Neuronal stem cell (in vitro differentiated cells): ENCODE measurements around the gene GRK6.
A peak's percentile ranks its signal among the peaks of the same experiment; 100 is the strongest.

Source experiments
- DNase-seq: peaks from one replicate; pipeline ENCODE4 v3.0.0-alpha.2; 2013; ENCODE audit warnings: low spot score
- H2AFZ ChIP-seq: one replicate; pipeline ENCODE4 v1.6.1; 2013; ENCODE audit warnings: mild to moderate bottlenecking, low read length, inconsistent platforms
- H2AK5ac ChIP-seq: 2 replicates; pipeline ENCODE4 v1.6.1; 2013; ENCODE audit warnings: low read depth, mild to moderate bottlenecking, inconsistent platforms, low read length, moderate library complexity, mixed read lengths
- H2BK120ac ChIP-seq: 2 replicates; pipeline ENCODE4 v1.6.1; 2013; ENCODE audit warnings: low read depth, mild to moderate bottlenecking, inconsistent platforms, low read length, moderate library complexity, mixed read lengths
- H2BK12ac ChIP-seq: one replicate; pipeline ENCODE4 v1.6.1; 2013; ENCODE audit warnings: low read length, inconsistent platforms
- H2BK15ac ChIP-seq: 2 replicates; pipeline ENCODE4 v1.6.1; 2013; ENCODE audit warnings: mild to moderate bottlenecking, low read length, inconsistent platforms, mixed read lengths
- H2BK5ac ChIP-seq: one replicate; pipeline ENCODE4 v1.6.1; 2013; ENCODE audit warnings: inconsistent platforms, mild to moderate bottlenecking, low read length, moderate library complexity
- H3K14ac ChIP-seq: one replicate; pipeline ENCODE4 v1.6.1; 2013; ENCODE audit warnings: low read length, inconsistent platforms
- H3K18ac ChIP-seq: 2 replicates; pipeline ENCODE4 v1.6.1; 2013; ENCODE audit warnings: low read length, inconsistent platforms
- H3K23ac ChIP-seq: 2 replicates; pipeline ENCODE4 v1.6.1; 2013; ENCODE audit warnings: low read depth, mild to moderate bottlenecking, mixed read lengths, low read length, inconsistent platforms; ENCODE audit not compliant: poor library complexity
- H3K27ac ChIP-seq: replicated peaks from 3 replicates; pipeline ENCODE4 v1.5.1; 2013; ENCODE audit warnings: low read length, inconsistent platforms
- H3K27me3 ChIP-seq, 3 experiments: 2 replicates each; pipeline ENCODE4 v1.6.1; 2013; ENCODE audit warnings: low read length in 3 of 3, mild to moderate bottlenecking in 2 of 3, inconsistent platforms in 1 of 3, low read depth in 1 of 3, mixed read lengths in 1 of 3, moderate library complexity in 1 of 3; ENCODE audit not compliant: control insufficient read depth in 3 of 3, insufficient read depth in 3 of 3
- H3K36me3 ChIP-seq, 2 donors: replicated peaks in 1 of 2; 2 replicates each; pipeline ENCODE4 v1.6.1; 2013; ENCODE audit warnings: low read length in 2 of 2; ENCODE audit not compliant: control insufficient read depth in 2 of 2, insufficient read depth in 2 of 2
- H3K4ac ChIP-seq: 2 replicates; pipeline ENCODE4 v1.6.1; 2013; ENCODE audit warnings: inconsistent platforms, mild to moderate bottlenecking, low read length, moderate library complexity
- H3K4me1 ChIP-seq, 2 donors: 1 replicate in 1 of 2; 2 replicates in 1 of 2; pipeline ENCODE4 v1.6.1; 2013; ENCODE audit warnings: low read length in 2 of 2, low read depth in 1 of 2; ENCODE audit not compliant: control insufficient read depth in 2 of 2, insufficient read depth in 1 of 2
- H3K4me2 ChIP-seq: one replicate; pipeline ENCODE4 v1.6.1; 2013; ENCODE audit warnings: mild to moderate bottlenecking, low read length, inconsistent platforms; ENCODE audit not compliant: insufficient read depth, poor library complexity, severe bottlenecking
- H3K4me3 ChIP-seq, 2 donors: 2 replicates each; pipeline ENCODE4 v1.5.1; 2013; ENCODE audit warnings: low read length in 2 of 2, mild to moderate bottlenecking in 2 of 2, inconsistent platforms in 1 of 2, moderate library complexity in 1 of 2
- H3K79me1 ChIP-seq: one replicate; pipeline ENCODE4 v1.6.1; 2013; ENCODE audit warnings: low read depth, mild to moderate bottlenecking, inconsistent platforms, low read length, moderate library complexity
- H3K9ac ChIP-seq: one replicate; pipeline ENCODE4 v1.6.1; 2013; ENCODE audit warnings: mild to moderate bottlenecking, low read depth, low read length, inconsistent platforms; ENCODE audit not compliant: poor library complexity
- H3K9me3 ChIP-seq, 2 donors: replicated peaks in 1 of 2; 2 replicates each; pipeline versions ENCODE3 to v1.6.1; 2013; ENCODE audit warnings: low read length in 2 of 2, mild to moderate bottlenecking in 2 of 2, inconsistent platforms in 1 of 2, low read depth in 1 of 2, mixed read lengths in 1 of 2, moderate library complexity in 1 of 2; ENCODE audit not compliant: control insufficient read depth in 2 of 2, insufficient read depth in 1 of 2
- H4K8ac ChIP-seq: one replicate; pipeline ENCODE4 v1.6.1; 2013; ENCODE audit warnings: low read depth, mild to moderate bottlenecking, inconsistent platforms, low read length, moderate library complexity
- H4K91ac ChIP-seq: one replicate; pipeline ENCODE4 v1.6.1; 2013; ENCODE audit warnings: low read length, low read depth, mild to moderate bottlenecking, inconsistent platforms; ENCODE audit not compliant: poor library complexity
- WGBS, 2 donors: extraction: QIAGEN DNeasy Blood & Tissue Kit; methylation state at CpG; one replicate each; pipeline ENCODE4 v1.1.7; 2013; ENCODE audit warnings: missing lambda C conversion rate in 2 of 2, mixed read lengths in 1 of 2; ENCODE audit not compliant: insufficient read length in 2 of 2, insufficient replicate concordance in 1 of 2; ENCODE audit errors: extremely low coverage in 2 of 2; 5-methylcytosine and 5-hydroxymethylcytosine counted together

GRK6 gene

GRCh38 chr5:177474846-177475562 lies 48.5 kb downstream of the GRK6 start:
- Histone ChIP-seq H4K91ac (no peak overlapping the region), H2AFZ (no peak overlapping the region), H3K9me3 (peaks cover 0 to 1% of the 10 kb centered on the region in 2 donors), H3K4me3 (no peak overlapping the region), H3K4me2 (no peak overlapping the region), H3K27ac (no peak overlapping the region), H3K18ac (peak overlapping the region; percentile 42), H4K8ac (no peak overlapping the region), H3K27me3 (no peaks in the 10 kb centered on the region), H2BK120ac (no peak overlapping the region), H3K4ac (no peak overlapping the region), H2BK5ac (no peak overlapping the region), H3K79me1 (peaks cover 18% of the 10 kb centered on the region), H2BK12ac (no peak overlapping the region), H2AK5ac (peak overlapping the region; percentile 27), H3K14ac (no peak overlapping the region), H2BK15ac (no peak overlapping the region), H3K23ac (no peak overlapping the region), H3K4me1 (peaks cover 30 to 37% of the 10 kb centered on the region in 2 donors), H3K9ac (no peak overlapping the region), H3K36me3 (peaks cover 26 to 39% of the 10 kb centered on the region in 2 donors)
- WGBS, 2 donors: no CpG with 5 or more reads among the region's 4 CpGs
- no peak for DNase-seq

GRCh38 chr5:177475563-177476427 lies 49.3 kb downstream of the GRK6 start:
- H4K91ac ChIP-seq: no peak overlapping the region
- H3K23ac ChIP-seq: no peak overlapping the region
- no peak overlapping the region for H3K4me2 ChIP-seq
- no peak overlapping the region for H2BK12ac ChIP-seq
- H2BK120ac ChIP-seq: no peak overlapping the region
- H3K14ac ChIP-seq: no peak overlapping the region
- H3K4ac ChIP-seq: no peak overlapping the region
- peak overlapping the region; percentile 49 for H2AK5ac ChIP-seq
- peaks cover 23 to 33% of the 10 kb centered on the region in 2 donors for H3K36me3 ChIP-seq
- no peak overlapping the region for H3K18ac ChIP-seq
- no peaks in the 10 kb centered on the region for H3K27me3 ChIP-seq
- no peak overlapping the region for H4K8ac ChIP-seq
- no peak overlapping the region for H3K4me3 ChIP-seq
- no peak overlapping the region for H2AFZ ChIP-seq
- peaks cover 15% of the 10 kb centered on the region for H3K79me1 ChIP-seq
- no peak overlapping the region for H2BK5ac ChIP-seq
- DNase-seq: no peak
- peaks cover 0 to 1% of the 10 kb centered on the region in 2 donors for H3K9me3 ChIP-seq
- no peak overlapping the region for H2BK15ac ChIP-seq
- H3K27ac ChIP-seq: peak overlapping the region; percentile 1
- no CpG with 5 or more reads among the region's 11 CpGs for WGBS, 2 donors
- H3K4me1 ChIP-seq: peaks cover 22 to 31% of the 10 kb centered on the region in 2 donors
- H3K9ac ChIP-seq: peak overlapping the region; percentile 45

- no peak overlapping the region for H2BK15ac ChIP-seq
- H3K27me3 ChIP-seq: no peaks in the 10 kb centered on the region
- no peak overlapping the region for H3K9ac ChIP-seq
- no peak overlapping the region for H3K4me3 ChIP-seq
- H2AK5ac ChIP-seq: no peak overlapping the region
- no peak overlapping the region for H3K23ac ChIP-seq
- WGBS, 2 donors: no CpG with 5 or more reads among the region's 18 CpGs
- no peak for DNase-seq
- no peak overlapping the region for H4K91ac ChIP-seq
- no peak overlapping the region for H2BK5ac ChIP-seq
- no peak overlapping the region for H3K18ac ChIP-seq
- H3K9me3 ChIP-seq: peaks cover 0 to 1% of the 10 kb centered on the region in 2 donors
- no peak overlapping the region for H2AFZ ChIP-seq
- H3K36me3 ChIP-seq: peaks cover 17 to 31% of the 10 kb centered on the region in 2 donors
- H3K4me2 ChIP-seq: no peak overlapping the region
- no peak overlapping the region for H4K8ac ChIP-seq
- no peak overlapping the region for H3K14ac ChIP-seq
- H2BK12ac ChIP-seq: no peak overlapping the region
- no peak overlapping the region for H2BK120ac ChIP-seq
- H3K4ac ChIP-seq: no peak overlapping the region
- H3K4me1 ChIP-seq: peaks cover 14 to 22% of the 10 kb centered on the region in 2 donors
- H3K79me1 ChIP-seq: peaks cover 8% of the 10 kb centered on the region
- H3K27ac ChIP-seq: no peak overlapping the region
Observed at GRCh38 chr5:177476531-177477233, 50.2 kb downstream of the GRK6 start.
